HCEC 1CT (cell line): ENCODE data around the gene PRKAB2.
A peak's percentile ranks its signal among the peaks of the same experiment; 100 is the strongest.
"Not testable (repeated sequence)": the region's sequence is repeated elsewhere in the genome, so short reads cannot be mapped to it uniquely, and the experiment has no call there.

Source experiments
- DNase-seq: peaks from one replicate; pipeline ENCODE4 v3.0.0-alpha.2; 2017

PRKAB2 gene, protein sequence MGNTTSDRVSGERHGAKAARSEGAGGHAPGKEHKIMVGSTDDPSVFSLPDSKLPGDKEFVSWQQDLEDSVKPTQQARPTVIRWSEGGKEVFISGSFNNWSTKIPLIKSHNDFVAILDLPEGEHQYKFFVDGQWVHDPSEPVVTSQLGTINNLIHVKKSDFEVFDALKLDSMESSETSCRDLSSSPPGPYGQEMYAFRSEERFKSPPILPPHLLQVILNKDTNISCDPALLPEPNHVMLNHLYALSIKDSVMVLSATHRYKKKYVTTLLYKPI

DNA sequence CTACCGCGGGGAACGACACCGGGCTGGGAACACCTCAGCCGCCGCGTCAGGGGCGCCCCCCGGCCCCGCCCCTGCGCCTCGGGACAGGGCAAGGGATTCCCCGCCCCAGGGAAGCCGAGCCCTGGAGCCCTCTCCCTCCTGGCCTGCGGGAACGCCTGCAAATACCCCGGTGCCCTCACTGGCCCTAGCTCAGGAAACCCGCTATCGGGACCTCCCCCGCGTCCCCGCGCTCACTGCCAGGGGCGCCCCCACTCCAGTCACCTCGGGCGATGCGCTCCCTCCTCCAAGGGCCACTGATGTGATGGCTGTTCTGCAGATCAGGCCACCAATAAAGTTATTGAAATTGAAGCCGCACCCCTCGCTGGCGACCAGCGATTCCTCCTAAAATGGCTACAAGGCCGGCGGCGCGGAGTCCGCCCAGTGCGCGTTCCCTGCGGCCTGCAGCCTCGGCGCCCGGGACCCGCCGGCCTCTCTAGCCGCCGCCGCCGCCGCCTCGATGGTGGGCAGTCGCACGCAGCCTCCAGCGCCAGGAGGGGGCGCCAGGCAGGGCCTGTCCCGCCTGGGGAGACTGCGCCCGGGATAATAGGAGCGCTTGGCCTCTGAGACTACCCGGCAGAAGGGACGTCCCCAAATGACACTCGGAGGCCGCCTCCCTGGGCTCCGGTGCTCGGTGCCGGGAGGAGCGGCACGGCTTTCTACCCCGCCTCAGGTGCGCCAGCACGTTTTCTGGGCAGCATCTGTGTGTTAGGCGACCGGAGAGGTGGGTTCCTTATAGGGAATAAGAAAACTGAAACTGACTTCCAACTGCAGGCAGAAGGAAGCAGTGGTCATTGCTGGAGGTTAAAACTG is at the start of gene PRKAB2:
TSS of gene PRKAB2 (minus strand) at position 303 of the 849 bp plus-strand sequence. CDS start 326 bp downstream, outside the sequence.
- peak; percentile 98 for DNase-seq

DNA sequence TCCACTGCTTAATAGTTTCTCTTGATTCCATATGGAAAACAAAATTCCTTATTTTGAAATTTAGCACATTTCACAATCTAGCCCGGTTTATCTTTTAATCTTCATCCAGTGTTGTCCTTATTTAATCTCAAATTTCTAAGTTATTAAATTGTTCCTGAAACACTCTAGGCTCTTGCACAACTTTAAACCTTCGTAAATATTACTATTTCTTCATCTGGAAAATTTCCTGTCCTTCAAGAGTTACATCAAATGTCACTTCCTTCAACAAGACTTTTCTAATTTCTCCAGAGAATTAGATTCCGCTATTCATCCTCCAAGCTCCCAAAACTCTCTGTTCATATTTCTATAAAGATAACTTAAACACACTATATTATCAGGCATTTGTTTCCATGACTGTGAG is 46.3 kb upstream of the PRKAB2 start:
- no peak for DNase-seq

DNA sequence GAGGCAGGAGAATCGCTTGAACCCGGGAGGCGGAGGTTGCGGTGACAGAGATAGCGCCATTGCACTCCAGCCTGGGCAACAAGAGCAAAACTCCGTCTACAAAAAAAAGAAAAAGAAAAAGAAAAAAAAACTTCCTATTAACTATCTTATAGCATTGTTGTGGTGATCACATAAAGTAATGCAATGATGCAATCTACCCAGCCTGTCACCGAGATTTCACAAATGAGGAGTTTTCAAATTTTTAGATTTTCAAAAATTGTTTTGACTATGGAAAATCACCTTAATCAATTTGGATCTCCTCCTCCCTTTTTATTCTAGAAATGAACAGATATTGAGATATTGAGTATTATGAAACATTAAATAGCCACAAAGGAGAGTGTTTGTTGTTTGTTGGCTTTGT is 44.9 kb upstream of the PRKAB2 start:
- no peak for DNase-seq

DNA sequence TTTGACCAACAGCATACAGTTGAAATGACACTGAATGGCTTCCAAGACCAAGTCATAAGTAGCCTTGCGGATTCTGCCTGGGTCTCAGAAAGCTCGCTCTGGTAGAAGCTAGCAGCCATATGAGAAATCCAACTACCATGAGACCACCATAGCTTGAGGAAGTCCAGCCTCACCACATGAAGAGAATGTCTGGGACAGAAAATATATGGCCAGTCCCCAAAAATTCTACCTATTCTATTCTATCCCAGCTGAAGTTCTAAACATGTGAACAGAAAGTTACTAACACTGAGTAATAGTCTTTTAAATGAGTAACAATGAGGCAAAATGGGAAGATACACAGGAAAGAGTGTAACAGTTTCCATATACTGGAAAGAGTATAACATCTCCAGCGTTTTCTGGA is 43.9 kb upstream of the PRKAB2 start:
- no peak for DNase-seq

DNA sequence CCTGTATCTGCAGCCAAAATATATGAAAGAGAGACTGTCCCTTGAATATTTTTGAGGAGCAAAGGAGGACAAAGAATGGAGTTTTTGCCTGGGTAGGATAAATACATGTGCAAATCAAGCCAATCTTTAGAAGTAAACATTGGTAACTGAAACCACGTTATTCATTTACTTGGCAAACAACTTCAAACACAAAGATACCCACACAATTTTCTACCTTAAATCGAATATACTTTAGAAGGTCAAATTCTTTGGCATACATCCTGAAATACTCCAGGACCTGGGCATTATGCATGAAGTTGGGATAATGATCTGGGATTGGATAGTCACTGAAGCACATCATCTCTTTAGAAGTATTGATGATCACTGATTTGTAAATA is 43.3 kb upstream of the PRKAB2 start:
- no peak for DNase-seq

DNA sequence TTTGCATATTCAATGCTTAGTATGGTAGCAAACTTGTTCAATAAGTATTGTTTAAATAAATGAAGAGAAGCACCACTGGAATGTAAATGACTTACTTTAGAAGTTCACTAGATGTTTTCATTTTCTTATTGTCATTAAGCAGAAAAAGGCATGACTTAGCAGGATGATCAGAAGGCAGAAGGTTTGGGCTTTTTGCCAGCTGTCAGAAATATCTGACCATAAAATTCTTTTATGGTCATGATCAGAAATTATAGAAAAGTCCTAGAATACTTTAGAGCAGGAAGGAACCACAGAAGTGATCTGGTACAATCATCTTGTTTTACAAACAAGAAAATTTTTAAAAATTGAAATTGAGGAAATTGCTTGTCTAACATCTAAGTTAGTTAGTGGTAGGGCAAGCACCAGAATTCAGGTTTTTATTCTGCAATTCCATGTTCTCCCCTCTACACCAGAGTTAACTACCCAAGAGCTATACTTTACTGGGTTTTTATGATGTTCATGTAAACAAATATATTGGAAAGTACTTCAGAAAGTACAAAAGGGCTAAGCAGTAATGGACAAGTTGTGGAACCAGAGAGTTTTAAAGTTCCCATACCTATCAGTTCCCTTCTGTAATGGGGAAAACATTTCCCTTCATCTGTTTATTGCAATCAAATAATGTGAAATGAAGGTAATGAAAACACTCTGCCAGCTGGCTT is 42.7 kb upstream of the PRKAB2 start:
- no peak for DNase-seq

GRCh38 chr1:147214325-147214724 is 42.1 kb upstream of the PRKAB2 start:
- peak; percentile 16 for DNase-seq

- peak; percentile 32 for DNase-seq
Measured at GRCh38 chr1:147213271-147213670, 41.0 kb upstream of the PRKAB2 start.

- DNase-seq = no peak
Measured at GRCh38 chr1:147211577-147211976, 39.3 kb upstream of the PRKAB2 start.

DNA sequence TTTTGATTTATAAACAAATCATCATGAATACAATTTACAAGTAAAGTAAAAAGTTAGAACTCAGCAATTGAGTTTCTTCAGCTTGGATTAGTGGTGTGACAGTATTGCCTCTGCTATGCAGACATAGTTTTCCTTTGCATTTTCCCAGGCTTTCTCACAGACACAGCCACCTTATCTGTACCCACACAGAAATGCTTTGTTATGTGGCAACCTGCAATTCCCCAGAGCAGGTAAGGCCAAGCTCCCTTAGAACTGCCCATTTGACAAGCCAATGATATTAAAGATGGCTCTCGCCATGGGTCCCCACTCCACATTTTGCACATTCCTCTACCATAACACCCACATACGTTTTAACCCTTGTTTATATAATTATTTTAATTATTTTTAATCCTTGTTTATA is 38.7 kb upstream of the PRKAB2 start:
- no peak for DNase-seq

DNA sequence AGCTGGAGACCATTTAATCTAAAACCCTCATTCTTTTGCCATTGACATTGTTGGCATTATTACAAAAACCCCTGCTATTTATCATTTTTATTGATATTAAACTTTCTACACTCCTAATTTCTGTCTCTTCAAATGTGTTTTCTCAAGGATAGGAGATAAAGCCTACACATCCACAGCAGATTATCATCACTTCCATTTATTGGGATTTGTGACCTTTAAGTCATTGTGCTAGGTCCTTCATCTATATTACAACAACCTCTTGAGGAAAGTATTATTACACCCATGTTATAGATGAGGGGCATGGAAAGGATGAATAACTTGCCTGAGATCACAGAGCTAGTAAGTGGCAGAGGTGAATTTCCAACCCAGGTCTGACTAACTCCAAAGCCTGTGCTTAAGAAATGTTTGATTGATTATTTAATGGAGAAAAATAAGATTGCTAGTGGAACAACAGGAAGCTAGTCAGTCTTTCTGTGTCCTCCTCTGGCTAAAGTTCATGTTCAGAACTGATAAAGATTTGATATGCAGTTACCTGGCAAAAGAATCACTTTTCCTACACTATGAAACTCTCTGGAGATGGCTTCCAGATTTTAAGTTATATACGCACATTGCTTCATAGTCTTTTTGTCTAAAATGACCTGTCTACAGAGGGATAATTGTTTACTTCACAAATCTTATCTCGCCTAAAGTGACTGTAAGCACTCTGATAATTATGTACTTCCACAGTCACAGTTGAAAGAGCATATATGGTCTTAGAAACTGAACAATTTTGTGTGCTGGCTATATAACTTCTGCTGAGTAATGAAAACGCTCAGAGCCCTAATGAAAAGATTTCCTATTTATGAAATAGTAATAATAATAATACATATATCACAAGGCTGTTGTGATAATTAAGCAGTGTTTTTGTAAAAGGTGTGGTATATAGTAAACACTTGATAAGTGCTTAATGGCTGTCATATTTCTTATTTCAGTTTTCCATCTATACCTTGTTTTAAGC is 37.9 kb upstream of the PRKAB2 start:
- DNase-seq = no peak

DNA sequence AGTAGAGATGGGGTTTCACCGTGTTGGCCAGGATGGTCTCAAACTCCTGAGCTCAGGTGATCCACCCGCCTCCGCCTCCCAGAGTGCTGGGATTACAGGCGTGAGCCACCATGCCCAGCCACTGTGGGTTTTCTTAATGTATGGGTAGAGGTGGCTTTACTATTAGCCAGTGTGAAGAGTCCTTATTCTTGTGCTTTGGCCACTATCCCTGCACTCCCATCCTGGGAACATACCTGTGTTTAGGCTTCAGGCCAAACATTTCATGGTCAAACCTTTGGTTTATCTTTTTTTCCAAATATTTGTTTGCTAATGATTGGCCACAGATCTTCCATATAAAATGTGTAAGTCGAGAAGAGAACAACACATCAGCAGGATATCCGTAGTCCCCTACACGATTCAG is 36.3 kb upstream of the PRKAB2 start:
- no peak for DNase-seq

- no peak for DNase-seq
Measured at GRCh38 chr1:147207192-147207591, 34.9 kb upstream of the PRKAB2 start.

DNA sequence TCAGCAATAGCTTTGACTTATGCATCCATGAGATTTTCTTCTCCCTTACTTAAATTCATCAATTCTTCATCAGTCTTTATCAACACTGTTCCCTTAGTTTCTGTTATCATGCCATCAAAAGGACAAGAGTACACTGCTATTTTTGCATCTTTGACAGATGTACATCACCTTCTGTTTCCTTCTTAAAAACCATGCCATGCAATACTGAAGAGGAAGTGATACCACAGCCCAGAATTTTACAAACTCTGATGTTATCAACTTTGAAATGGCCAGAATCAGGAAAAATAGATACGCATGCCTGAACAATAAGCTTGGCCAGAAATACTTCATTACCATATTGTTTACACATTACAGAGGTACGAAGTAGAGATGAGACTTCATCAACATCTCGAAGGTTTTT is 31.8 kb upstream of the PRKAB2 start:
- no peak for DNase-seq

DNA sequence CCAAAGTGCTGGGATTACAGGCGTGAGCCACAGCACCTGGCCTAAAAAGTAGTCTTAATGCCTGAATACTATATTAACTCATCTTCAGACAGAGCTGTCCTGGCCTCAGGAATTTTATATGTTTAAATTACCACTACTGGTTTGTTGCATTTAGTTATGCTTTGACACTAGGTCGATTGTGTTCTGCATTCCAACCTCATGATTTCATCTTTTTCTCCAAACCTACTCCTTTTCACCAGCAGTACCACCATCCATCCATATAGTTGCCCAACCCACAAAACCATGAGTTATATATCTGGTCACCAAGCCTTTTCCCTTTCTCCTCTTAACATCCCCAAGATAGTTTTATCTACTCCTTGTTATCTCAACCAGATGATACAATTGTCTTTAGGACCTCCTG is 30.3 kb upstream of the PRKAB2 start:
- DNase-seq = no peak

- DNase-seq = no peak
Measured at GRCh38 chr1:147201786-147202185, 29.5 kb upstream of the PRKAB2 start.

DNA sequence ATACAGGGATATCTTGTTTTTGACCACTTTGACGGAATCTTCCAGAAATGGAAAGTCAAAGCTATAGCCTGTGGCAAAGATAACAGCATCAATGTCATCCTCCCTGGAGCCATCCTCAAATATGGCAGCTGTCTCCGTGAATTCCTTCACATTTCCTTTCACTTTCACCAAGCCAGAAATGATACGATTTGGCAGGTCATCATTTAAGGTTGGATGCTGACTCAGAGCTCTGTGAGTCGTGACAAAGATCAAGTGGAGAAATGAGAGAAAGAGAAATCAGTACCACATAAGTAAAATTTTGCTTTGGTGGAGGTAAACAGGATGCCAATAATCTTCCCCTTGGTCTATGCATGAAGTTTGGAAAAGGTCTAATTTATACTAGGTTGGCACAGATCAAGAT is 29.0 kb upstream of the PRKAB2 start:
- DNase-seq = no peak

- not testable (repeated sequence) for DNase-seq
Measured at GRCh38 chr1:147197324-147197723, 25.1 kb upstream of the PRKAB2 start.

- DNase-seq = no peak
Measured at GRCh38 chr1:147189514-147189913, 17.2 kb upstream of the PRKAB2 start.

DNA sequence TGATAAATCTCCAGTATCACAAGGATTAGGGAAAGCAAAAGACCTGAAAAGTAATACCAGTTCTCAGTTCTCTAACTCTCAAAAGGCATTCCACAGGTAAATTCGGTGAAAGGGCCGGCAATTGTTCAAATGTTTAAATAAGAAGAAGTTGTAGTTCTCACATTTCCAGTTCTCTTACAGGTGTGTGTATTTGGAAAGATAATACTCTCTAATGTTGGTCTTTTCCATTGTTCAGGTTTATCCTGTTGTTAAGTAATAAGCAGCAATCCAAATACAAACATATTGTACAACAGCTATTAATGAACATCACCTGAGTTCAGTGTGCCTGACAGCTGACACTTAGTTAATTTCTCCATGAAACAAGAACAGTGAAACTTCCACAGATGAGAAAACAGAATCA is 13.2 kb upstream of the PRKAB2 start:
- DNase-seq = no peak

DNA sequence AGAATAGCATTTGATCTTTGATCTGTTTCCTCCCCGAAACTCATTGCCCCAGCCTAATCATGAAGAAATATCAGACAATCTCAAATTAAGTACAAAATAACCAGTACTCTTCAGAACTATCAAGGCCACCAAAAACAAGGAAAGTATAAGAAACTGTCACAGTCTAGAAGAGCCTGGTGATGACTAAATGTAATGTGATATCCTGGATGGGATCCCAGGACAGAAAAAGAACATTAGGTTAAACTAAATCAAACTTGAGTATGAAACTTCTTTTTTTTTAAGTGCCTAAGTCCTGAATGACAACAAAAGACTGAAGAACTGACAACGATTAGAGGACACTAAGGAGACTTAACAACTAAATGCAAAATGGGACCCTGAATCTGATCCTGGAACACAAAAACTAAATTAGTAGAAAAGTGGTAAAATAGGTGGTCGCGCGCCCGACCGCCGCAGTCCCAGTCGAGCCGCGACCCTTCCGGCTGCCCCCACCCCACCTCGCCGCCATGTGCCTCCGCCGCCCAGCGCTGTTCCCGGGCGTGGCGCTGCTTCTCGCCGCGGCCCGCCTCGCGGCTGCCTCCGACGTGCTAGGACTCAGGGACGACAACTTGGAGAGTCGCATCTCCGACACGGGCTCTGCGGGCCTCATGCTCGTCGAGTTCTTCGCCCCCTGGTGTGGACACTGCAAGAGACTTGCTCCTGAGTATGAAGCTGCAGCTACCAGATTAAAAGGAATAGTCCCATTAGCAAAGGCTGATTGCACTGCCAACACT is 5.5 kb upstream of the PRKAB2 start:
- DNase-seq = peak; percentile 66
